Glutamatergic neuron (in vitro differentiated cells): ENCODE measurements around the gene NDST1. TPM values are rescaled to one million over a fixed set of nuclear protein-coding genes. Genes with fewer than 3 reads are reported as not detected.

Experiments
- DNase-seq: peaks from one replicate; pipeline ENCODE4 v3.0.0; 2022
- H3K27ac Mint-ChIP-seq: one replicate; pipeline ENCODE4 v1.8.0; 2020; ENCODE audit warnings: mild to moderate bottlenecking, mixed read lengths, inconsistent platforms; ENCODE audit not compliant: unreplicated experiment
- H3K27me3 Mint-ChIP-seq: one replicate; pipeline ENCODE4 v1.8.0; 2020; ENCODE audit warnings: mild to moderate bottlenecking, moderate library complexity, mixed read lengths, inconsistent platforms; ENCODE audit not compliant: unreplicated experiment
- H3K36me3 Mint-ChIP-seq: one replicate; pipeline ENCODE4 v1.8.0; 2020; ENCODE audit warnings: mild to moderate bottlenecking, mixed read lengths, inconsistent platforms; ENCODE audit not compliant: unreplicated experiment
- H3K4me1 Mint-ChIP-seq: one replicate; pipeline ENCODE4 v1.8.0; 2020; ENCODE audit warnings: mild to moderate bottlenecking, low read depth, mixed read lengths, inconsistent platforms; ENCODE audit not compliant: unreplicated experiment
- H3K4me3 Mint-ChIP-seq: one replicate; pipeline ENCODE4 v1.8.0; 2020; ENCODE audit warnings: mild to moderate bottlenecking, mixed read lengths, inconsistent platforms; ENCODE audit not compliant: unreplicated experiment
- H3K9me3 Mint-ChIP-seq: one replicate; pipeline ENCODE4 v1.8.0; 2020; ENCODE audit warnings: mild to moderate bottlenecking, moderate library complexity, mixed read lengths, inconsistent platforms; ENCODE audit not compliant: unreplicated experiment
- total RNA-seq: library from RNA; stranded (reverse); fragmentation: NEBNext Ultra II Directional; extraction: Animal tissue kit (Norgen Biotek cat#: 25700); gene quantifications from one replicate; pipeline ENCODE4 v1.2.1, GENCODE V29; 2021; ENCODE audit not compliant: unreplicated experiment
- TF ChIP-seq, protein P1 (sequence below): fragments of 200-600 bp; sonication (generic); IDR thresholded peaks from one replicate; pipeline ENCODE4 v1.5.0; 2021; ENCODE audit not compliant: partially characterized antibody, unreplicated experiment

The NDST1 gene
- total RNA-seq, 1 donor from 2014 or later = 160 TPM

DNA sequence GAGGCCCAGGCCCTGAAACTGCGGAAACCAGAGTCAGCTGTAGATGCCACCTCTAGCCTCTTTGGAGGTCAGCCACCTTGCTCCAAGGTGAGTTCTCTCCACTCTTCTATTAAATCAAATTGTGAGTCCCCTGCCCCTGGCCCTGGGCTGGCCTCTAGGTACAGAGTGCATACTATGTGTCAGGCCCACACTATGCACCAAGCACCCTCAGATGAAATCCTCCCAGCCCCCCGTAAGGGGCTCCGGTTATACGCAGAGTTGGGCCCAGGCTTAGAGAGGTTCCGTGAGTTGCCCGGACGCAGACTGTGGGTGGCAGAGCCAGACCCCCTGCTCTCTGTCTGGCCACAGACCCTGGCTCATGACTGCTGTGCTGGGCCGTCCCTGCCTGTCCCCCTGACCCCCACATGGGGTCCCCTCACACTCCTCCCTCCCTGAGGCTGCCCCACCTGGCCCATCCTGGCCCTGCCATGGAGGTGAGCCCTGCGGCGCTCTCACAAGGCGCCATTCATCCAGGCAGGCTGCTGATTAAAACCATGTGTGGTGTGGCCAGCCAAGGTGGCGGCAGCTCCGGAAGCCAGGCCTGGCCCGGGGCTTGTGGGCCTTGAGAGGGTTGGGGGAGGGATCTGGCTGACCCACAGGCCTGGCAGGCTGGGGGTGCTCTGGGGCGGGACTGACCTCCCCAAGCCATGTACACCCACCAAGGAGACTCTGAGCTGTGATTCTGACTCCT lies 67.1 kb downstream of the NDST1 start:
- no peaks in the 10 kb centered on the region for H3K36me3 Mint-ChIP-seq
- no peak overlapping the region for H3K27ac Mint-ChIP-seq
- H3K4me1 Mint-ChIP-seq = peaks cover 3% of the 10 kb centered on the region
- peaks cover 2% of the 10 kb centered on the region for H3K27me3 Mint-ChIP-seq
- TF ChIP-seq, protein P1, sequence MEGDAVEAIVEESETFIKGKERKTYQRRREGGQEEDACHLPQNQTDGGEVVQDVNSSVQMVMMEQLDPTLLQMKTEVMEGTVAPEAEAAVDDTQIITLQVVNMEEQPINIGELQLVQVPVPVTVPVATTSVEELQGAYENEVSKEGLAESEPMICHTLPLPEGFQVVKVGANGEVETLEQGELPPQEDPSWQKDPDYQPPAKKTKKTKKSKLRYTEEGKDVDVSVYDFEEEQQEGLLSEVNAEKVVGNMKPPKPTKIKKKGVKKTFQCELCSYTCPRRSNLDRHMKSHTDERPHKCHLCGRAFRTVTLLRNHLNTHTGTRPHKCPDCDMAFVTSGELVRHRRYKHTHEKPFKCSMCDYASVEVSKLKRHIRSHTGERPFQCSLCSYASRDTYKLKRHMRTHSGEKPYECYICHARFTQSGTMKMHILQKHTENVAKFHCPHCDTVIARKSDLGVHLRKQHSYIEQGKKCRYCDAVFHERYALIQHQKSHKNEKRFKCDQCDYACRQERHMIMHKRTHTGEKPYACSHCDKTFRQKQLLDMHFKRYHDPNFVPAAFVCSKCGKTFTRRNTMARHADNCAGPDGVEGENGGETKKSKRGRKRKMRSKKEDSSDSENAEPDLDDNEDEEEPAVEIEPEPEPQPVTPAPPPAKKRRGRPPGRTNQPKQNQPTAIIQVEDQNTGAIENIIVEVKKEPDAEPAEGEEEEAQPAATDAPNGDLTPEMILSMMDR = no peak
- H3K9me3 Mint-ChIP-seq = peaks cover 4% of the 10 kb centered on the region
- no peak for DNase-seq
- no peak overlapping the region for H3K4me3 Mint-ChIP-seq

DNA sequence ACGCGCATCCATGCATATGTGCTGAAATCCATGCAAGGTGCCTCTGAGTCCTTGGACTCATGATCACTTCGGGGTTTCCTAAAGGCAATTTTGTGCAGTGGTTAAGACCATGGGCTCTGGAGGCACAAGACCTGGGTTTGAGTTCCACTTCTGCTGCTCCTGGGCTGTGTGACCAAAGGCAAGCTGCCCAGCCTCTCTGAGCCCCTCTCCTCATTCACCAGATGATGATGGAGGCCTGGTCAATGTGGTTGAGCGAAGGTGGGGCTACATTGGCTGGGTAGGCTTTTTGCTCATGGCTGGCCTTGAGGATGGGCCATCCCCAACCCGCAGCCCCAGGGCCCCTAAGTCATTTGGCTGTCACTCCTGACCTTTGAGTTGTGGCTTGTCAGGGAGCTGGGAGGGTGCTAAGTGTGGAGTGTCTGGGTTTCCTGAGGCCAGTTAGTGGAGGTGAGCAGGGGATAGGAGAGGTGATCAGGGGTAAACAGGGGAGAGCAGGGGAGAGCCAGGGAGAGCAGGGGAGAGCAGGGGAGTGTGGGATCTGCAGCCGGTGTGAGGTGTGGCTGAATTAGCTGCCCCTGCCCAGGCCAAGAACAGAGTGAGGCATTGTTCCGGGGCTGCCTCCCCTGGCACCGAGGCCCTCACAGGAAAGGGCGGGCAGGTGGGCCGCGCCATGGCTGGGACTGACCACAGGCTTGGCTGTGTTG lies 68.0 kb downstream of the NDST1 start:
- no peaks in the 10 kb centered on the region for H3K36me3 Mint-ChIP-seq
- TF ChIP-seq, protein P1 = no peak
- H3K27me3 Mint-ChIP-seq = peaks cover 7% of the 10 kb centered on the region
- DNase-seq = no peak
- H3K9me3 Mint-ChIP-seq = peaks cover 5% of the 10 kb centered on the region
- H3K4me3 Mint-ChIP-seq = no peak overlapping the region
- no peak overlapping the region for H3K27ac Mint-ChIP-seq
- peaks cover 3% of the 10 kb centered on the region for H3K4me1 Mint-ChIP-seq

DNA sequence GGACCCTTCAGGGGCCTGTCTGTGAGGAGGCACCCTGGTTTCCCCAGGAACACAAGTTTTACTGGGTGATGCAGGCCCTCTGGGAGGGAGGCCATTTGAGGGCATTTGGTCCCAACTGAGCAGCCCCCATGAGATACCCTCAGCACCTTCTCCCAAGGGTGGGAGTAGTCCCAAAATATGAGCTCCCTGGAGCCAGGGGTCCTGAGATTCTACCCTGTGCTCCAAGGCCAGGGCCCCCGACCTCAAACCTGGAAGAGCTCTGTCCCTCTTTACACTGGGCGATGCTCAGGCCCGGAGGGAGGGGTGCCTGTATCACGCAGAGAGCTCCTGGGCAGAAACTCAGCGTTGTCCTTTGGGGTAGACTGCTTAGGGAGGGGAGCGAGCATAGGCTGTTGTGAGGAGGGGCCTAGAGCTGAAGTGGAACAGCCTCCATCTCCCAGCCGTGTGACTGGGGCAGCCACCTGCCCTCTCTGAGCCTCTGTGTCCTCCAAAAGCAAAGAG lies 68.6 kb downstream of the NDST1 start:
- DNase-seq = no peak
- Mint-ChIP-seq H3K4me3 (no peak overlapping the region), H3K9me3 (peaks cover 5% of the 10 kb centered on the region), H3K27ac (no peak overlapping the region), H3K27me3 (peaks cover 7% of the 10 kb centered on the region), H3K4me1 (peaks cover 3% of the 10 kb centered on the region), H3K36me3 (no peaks in the 10 kb centered on the region)
- TF ChIP-seq, protein P1 = no peak

DNA sequence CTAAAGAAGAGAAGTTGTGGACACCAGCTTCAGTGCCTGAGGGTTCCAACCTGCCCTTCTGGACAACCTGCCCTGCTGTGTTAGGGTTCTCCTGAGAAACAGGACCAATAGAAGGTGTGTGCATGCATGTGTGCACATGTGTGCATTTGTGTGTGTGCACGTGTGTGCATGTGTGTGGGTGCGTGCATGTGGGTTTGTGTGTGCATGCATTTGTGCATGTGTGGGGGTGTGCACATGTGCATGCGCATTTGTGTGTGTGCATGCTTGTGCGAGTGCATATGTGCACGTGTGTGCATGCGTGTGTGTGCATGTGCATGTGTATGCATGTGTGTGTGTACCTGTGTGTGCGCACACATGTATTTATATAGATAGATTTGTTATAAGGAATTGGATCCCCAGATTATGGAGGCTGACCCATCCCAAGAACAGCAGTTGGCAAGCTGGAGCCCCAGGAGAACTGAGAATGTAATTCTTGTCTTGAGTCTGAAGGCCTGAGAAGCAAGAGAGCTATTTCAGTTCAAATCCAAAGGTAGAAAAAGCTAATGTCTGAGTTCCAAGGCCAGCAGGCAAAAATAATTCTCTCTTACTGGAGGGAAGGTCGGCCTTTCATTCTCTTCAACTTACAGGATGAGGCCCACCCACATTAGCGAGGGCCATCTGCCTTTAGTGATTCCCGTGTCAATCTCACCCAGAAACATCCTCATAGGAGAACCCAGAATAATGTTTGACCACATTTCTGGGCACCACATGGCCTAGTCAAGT lies 69.6 kb downstream of the NDST1 start:
- H3K36me3 Mint-ChIP-seq = no peaks in the 10 kb centered on the region
- no peak for DNase-seq
- peaks cover 5% of the 10 kb centered on the region for H3K9me3 Mint-ChIP-seq
- peaks cover 11% of the 10 kb centered on the region for H3K27me3 Mint-ChIP-seq
- peaks cover 9% of the 10 kb centered on the region for H3K4me1 Mint-ChIP-seq
- TF ChIP-seq, protein P1 = no peak
- H3K4me3 Mint-ChIP-seq = no peak overlapping the region
- H3K27ac Mint-ChIP-seq = no peak overlapping the region
